KMS-11 (cell line): ENCODE data around the gene PBXIP1.

Source experiments
- H2AFZ ChIP-seq: fragments of 200-600 bp; sonication (generic); 2 replicates; pipeline ENCODE4 v1.6.1; 2016; ENCODE audit warnings: antibody characterized with exemption, mixed run types, low read depth
- H3K27ac ChIP-seq: fragments of 200-600 bp; sonication (generic); 2 replicates; pipeline ENCODE4 v1.6.1; 2016; ENCODE audit warnings: mild to moderate bottlenecking, mixed run types
- H3K27me3 ChIP-seq: fragments of 200-600 bp; sonication (generic); 2 replicates; pipeline ENCODE4 v1.6.1; 2017; ENCODE audit warnings: mild to moderate bottlenecking, low read depth, mixed run types, moderate library complexity; ENCODE audit not compliant: insufficient read depth
- H3K36me3 ChIP-seq: fragments of 200-600 bp; sonication (generic); 2 replicates; pipeline ENCODE4 v1.6.1; 2017; ENCODE audit warnings: mild to moderate bottlenecking, mixed run types; ENCODE audit not compliant: insufficient read depth
- H3K4me1 ChIP-seq: fragments of 200-600 bp; sonication (generic); 2 replicates; pipeline ENCODE4 v1.6.1; 2016; ENCODE audit warnings: mild to moderate bottlenecking, low read depth, mixed run types; ENCODE audit not compliant: poor library complexity, severe bottlenecking
- H3K4me2 ChIP-seq: fragments of 200-600 bp; sonication (generic); 2 replicates; pipeline ENCODE4 v1.7.0; 2016; ENCODE audit warnings: mild to moderate bottlenecking, mixed run types
- H3K4me3 ChIP-seq: fragments of 200-600 bp; sonication (generic); IDR thresholded peaks from 2 replicates; pipeline ENCODE4 v1.6.1; 2017; ENCODE audit warnings: low read depth, low read length, mixed read lengths; ENCODE audit not compliant: insufficient read depth
- H3K79me2 ChIP-seq: fragments of 200-600 bp; sonication (generic); 2 replicates; pipeline ENCODE4 v1.6.1; 2016; ENCODE audit warnings: low read depth, mixed run types; ENCODE audit not compliant: insufficient read depth
- H3K9ac ChIP-seq: fragments of 200-600 bp; sonication (generic); 2 replicates; pipeline ENCODE4 v1.6.1; 2016; ENCODE audit warnings: mild to moderate bottlenecking, mixed run types
- H4K20me1 ChIP-seq: fragments of 200-600 bp; sonication (generic); 2 replicates; pipeline ENCODE4 v1.6.1; 2016; ENCODE audit warnings: mild to moderate bottlenecking, mixed run types; ENCODE audit not compliant: insufficient read depth
- CTCF ChIP-seq: fragments of 200-600 bp; sonication (generic); conservative IDR thresholded peaks from 2 replicates; pipeline ENCODE4 v1.6.1; 2017; ENCODE audit warnings: low read depth, mild to moderate bottlenecking, antibody characterized with exemption, low read length, moderate library complexity, mixed read lengths

PBXIP1 gene

GRCh38 chr1:154966111-154966510, 10.2 kb upstream of the PBXIP1 start:
- Histone ChIP-seq H3K79me2 (peaks cover 44% of the 10 kb centered on the region), H3K4me1 (peaks cover 50% of the 10 kb centered on the region), H3K4me2 (no peak overlapping the region), H3K27me3 (no peaks in the 10 kb centered on the region), H3K27ac (no peak overlapping the region), H3K4me3 (no peak overlapping the region), H2AFZ (no peak overlapping the region), H3K9ac (no peak overlapping the region), H4K20me1 (no peaks in the 10 kb centered on the region), H3K36me3 (peaks cover 7% of the 10 kb centered on the region; the same call in 1 of the 2 replicates)
- TF ChIP-seq CTCF: no peak

- no peak for TF ChIP-seq CTCF
- peaks cover 45% of the 10 kb centered on the region for H3K4me1 ChIP-seq
- peaks cover 7% of the 10 kb centered on the region; the same call in 1 of the 2 replicates for H3K36me3 ChIP-seq
- no peak overlapping the region for H3K9ac ChIP-seq
- H2AFZ ChIP-seq: no peak overlapping the region
- peaks cover 43% of the 10 kb centered on the region for H3K79me2 ChIP-seq
- H3K4me2 ChIP-seq: no peak overlapping the region
- H3K27me3 ChIP-seq: no peaks in the 10 kb centered on the region
- no peaks in the 10 kb centered on the region for H4K20me1 ChIP-seq
- peak overlapping the region; percentile 6; the same call in 1 of the 2 replicates for H3K27ac ChIP-seq
- H3K4me3 ChIP-seq: peak overlapping the region; percentile 24
Measured at GRCh38 chr1:154964359-154964758, 8.5 kb upstream of the PBXIP1 start.

- Histone ChIP-seq H3K79me2 (peaks cover 40% of the 10 kb centered on the region), H3K4me3 (no peak overlapping the region), H3K4me1 (peaks cover 38% of the 10 kb centered on the region), H3K36me3 (peaks cover 7% of the 10 kb centered on the region; the same call in 1 of the 2 replicates), H3K4me2 (peak overlapping the region; percentile 93; the same call in 1 of the 2 replicates), H4K20me1 (no peaks in the 10 kb centered on the region), H3K27me3 (no peaks in the 10 kb centered on the region), H2AFZ (no peak overlapping the region), H3K27ac (peak overlapping the region; percentile 2; the same call in 1 of the 2 replicates), H3K9ac (no peak overlapping the region)
- no peak for TF ChIP-seq CTCF
Measured at GRCh38 chr1:154963643-154964042, 7.7 kb upstream of the PBXIP1 start.

- peaks cover 38% of the 10 kb centered on the region for H3K4me1 ChIP-seq
- H2AFZ ChIP-seq: no peak overlapping the region
- peaks cover 7% of the 10 kb centered on the region; the same call in 1 of the 2 replicates for H3K36me3 ChIP-seq
- peaks cover 40% of the 10 kb centered on the region for H3K79me2 ChIP-seq
- peak overlapping the region; percentile 80; the same call in 1 of the 2 replicates for H3K27ac ChIP-seq
- H3K4me2 ChIP-seq: peak overlapping the region; percentile 93
- H3K27me3 ChIP-seq: no peaks in the 10 kb centered on the region
- peak overlapping the region; percentile 78; the same call in 1 of the 2 replicates for H3K9ac ChIP-seq
- H4K20me1 ChIP-seq: no peaks in the 10 kb centered on the region
- TF ChIP-seq CTCF: no peak
- peak overlapping the region; percentile 98 for H3K4me3 ChIP-seq
Measured at GRCh38 chr1:154962795-154963330, 7.0 kb upstream of the PBXIP1 start.
